Naive thymus-derived CD8-positive, alpha-beta T cell (primary cell): ENCODE data around the gene CHP2. TPM values are rescaled to one million over a fixed set of nuclear protein-coding genes. Genes with fewer than 3 reads are reported as not detected.
A peak's percentile ranks its signal among the peaks of the same experiment; 100 is the strongest.
"Not testable (repeated sequence)": the region's sequence is repeated elsewhere in the genome, so short reads cannot be mapped to it uniquely, and the experiment has no call there.

ENCODE experiments used
- ATAC-seq, 2 donors: fragments of 150-1000 bp; cut with Tn5 transposase in 1 of 2; sonication (Bioruptor Pico), chemical (Tn5 transposase) in 1 of 2; 1 replicate in 1 of 2; 2 replicates in 1 of 2; pipeline ENCODE4 v1.10.0; 2021; ENCODE audit warnings: mild to moderate bottlenecking in 2 of 2, moderate library complexity in 2 of 2
- POLR2A ChIA-PET: fragments of 350-600 bp; sonication (Branson Sonifier 250); formaldehyde crosslinking; loops from one replicate; lab custom pipeline; 2021; ENCODE audit warnings: antibody characterized with exemption; lab: Charles Lee
- DNase-seq, 10 donors: peaks; one replicate each; pipeline versions ENCODE4 v3.0.0 to v3.0.0-alpha.2; 2020 to 2022
- H3K27ac Mint-ChIP-seq, 10 donors: one replicate each; pipeline ENCODE4 v1.8.0; 2020 to 2022; ENCODE audit warnings: mild to moderate bottlenecking in 10 of 10, mixed read lengths in 10 of 10, moderate library complexity in 4 of 10, inconsistent platforms in 1 of 10
- H3K27me3 Mint-ChIP-seq, 5 donors: one replicate each; pipeline ENCODE4 v1.8.0; 2021 to 2022; ENCODE audit warnings: mixed read lengths in 5 of 5
- H3K36me3 Mint-ChIP-seq, 3 donors: one replicate each; pipeline ENCODE4 v1.8.0; 2020 to 2022; ENCODE audit warnings: mixed read lengths in 3 of 3, mild to moderate bottlenecking in 2 of 3, inconsistent platforms in 1 of 3
- H3K4me1 Mint-ChIP-seq, 4 donors: one replicate each; pipeline ENCODE4 v1.8.0; 2021 to 2022; ENCODE audit warnings: mixed read lengths in 4 of 4
- H3K4me3 Mint-ChIP-seq, 10 donors: one replicate each; pipeline ENCODE4 v1.8.0; 2020 to 2022; ENCODE audit warnings: mild to moderate bottlenecking in 10 of 10, mixed read lengths in 10 of 10, moderate library complexity in 6 of 10, inconsistent platforms in 1 of 10
- H3K9me3 Mint-ChIP-seq, 9 donors: one replicate each; pipeline ENCODE4 v1.8.0; 2020 to 2022; ENCODE audit warnings: mixed read lengths in 9 of 9, mild to moderate bottlenecking in 3 of 9, inconsistent platforms in 1 of 9, moderate library complexity in 1 of 9
- polyA plus RNA-seq, 3 donors: library from polyadenylated mRNA; unstranded; fragments of 300-500 nt; fragmentation: Illumina TruSeq; gene quantifications; one replicate each; pipeline ENCODE4 v1.2.3, GENCODE V29; 2021
- total RNA-seq, 8 experiments: library from RNA in 2 of 8; stranded (reverse) in 2 of 8; gene quantifications; one replicate each; pipeline ENCODE4 v1.2.3 and lab custom pipeline; 2021 to 2026

Gene CHP2
- total and polyA plus RNA-seq, 5 experiments from 2014 or later, result not detected

DNA sequence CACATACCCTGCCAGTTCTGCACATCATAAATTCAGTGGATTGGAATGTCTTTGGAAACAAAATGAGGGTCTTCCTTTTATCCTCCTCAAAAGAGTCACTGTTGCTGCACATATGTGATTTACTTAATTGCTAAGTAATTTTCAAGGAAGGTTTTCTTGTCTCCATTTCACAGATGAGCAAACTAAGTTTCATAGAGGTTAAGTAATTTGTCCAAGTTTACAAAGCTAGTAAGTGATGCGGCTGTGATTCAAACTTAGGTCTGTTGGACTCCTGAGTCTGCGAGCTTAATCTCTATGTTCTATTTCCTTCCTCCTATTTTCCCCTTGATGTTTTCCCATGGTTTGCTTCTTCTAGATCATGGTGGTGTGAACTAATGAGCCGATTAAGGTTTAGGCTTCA is 28.1 kb upstream of the CHP2 start:
- POLR2A ChIA-PET, result no interaction called here

GRCh38 chr16:23728112-23728477 is 26.7 kb upstream of the CHP2 start:
- Mint-ChIP-seq H3K4me3 (no peak overlapping the region), H3K36me3 (peaks cover under 1 to 3% (median 1%) of the 10 kb centered on the region in 3 donors), H3K27ac (no peak overlapping the region), H3K27me3 (peaks cover 11 to 42% (median 16%) of the 10 kb centered on the region in 5 donors), H3K4me1 (peaks cover 2 to 6% (median 3%) of the 10 kb centered on the region in 4 donors), H3K9me3 (peaks cover 0 to 6% (median 3%) of the 10 kb centered on the region in 9 donors)
- no peak for DNase-seq
- no peak for ATAC-seq
- POLR2A ChIA-PET, result no interaction called here

More for the DNA sequence above, 28.1 kb upstream of the CHP2 start:
- no peak overlapping the region for H3K4me3 Mint-ChIP-seq
- H3K4me1 Mint-ChIP-seq, result peaks cover 2 to 6% (median 4%) of the 10 kb centered on the region in 4 donors
- peaks cover 15 to 37% (median 21%) of the 10 kb centered on the region in 5 donors for H3K27me3 Mint-ChIP-seq
- ATAC-seq (no peak), DNase-seq (no peak)
- H3K27ac Mint-ChIP-seq, result no peak overlapping the region
- H3K36me3 Mint-ChIP-seq, result peaks cover 4 to 8% (median 4%) of the 10 kb centered on the region in 3 donors
- peaks cover 0 to 18% (median 9%) of the 10 kb centered on the region in 9 donors for H3K9me3 Mint-ChIP-seq

DNA sequence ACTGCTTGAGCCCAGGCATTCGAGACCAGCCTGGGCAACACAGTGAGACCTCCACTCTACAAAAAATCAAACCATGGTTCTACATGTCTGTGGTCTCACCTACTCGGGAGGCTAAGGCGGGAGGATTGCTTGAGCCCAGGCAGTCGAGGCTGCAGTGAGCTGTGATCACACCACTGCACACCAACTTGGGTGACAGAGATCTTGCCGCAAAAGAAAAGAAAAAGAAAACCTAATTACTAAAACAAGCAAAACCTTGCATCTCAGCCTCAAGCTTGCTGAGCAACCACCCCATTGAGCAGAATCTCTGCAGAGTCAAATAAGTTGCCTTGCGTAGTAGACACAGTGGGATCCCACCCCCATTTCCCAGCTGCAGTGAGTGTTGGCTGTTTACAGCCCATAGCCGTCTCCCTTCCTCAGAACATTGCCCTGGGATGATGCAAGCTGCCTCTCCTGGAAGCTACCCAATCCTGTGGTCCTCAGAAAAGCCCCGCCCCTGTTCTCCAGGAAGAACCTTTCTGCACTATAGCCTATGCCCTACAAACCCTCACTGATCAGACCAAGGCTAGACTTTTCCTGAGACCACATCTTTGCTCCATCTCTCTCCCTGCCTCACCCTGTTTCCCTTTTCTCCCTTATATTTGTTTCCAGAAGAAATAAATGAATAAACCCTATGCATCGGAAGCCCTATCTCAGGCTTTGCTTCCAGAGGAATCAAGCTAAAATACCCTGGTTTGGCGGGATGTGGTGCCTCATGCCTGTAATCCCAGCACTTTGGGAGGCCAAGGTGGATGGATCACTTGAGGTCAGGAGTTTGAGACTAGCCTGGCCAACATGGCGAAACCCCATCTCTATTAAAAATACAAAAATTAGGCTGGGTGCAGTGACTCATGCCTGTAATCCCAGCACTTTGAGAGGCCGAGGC is 25.1 kb upstream of the CHP2 start:
- Mint-ChIP-seq H3K27ac (no peak overlapping the region), H3K36me3 (no peaks in the 10 kb centered on the region), H3K27me3 (peaks cover 9 to 32% (median 14%) of the 10 kb centered on the region in 5 donors), H3K4me1 (peaks cover 2 to 6% (median 2%) of the 10 kb centered on the region in 4 donors), H3K4me3 (no peak overlapping the region), H3K9me3 (no peaks in the 10 kb centered on the region)
- POLR2A ChIA-PET, result no interaction called here
- ATAC-seq (no peak), DNase-seq (no peak)

DNA sequence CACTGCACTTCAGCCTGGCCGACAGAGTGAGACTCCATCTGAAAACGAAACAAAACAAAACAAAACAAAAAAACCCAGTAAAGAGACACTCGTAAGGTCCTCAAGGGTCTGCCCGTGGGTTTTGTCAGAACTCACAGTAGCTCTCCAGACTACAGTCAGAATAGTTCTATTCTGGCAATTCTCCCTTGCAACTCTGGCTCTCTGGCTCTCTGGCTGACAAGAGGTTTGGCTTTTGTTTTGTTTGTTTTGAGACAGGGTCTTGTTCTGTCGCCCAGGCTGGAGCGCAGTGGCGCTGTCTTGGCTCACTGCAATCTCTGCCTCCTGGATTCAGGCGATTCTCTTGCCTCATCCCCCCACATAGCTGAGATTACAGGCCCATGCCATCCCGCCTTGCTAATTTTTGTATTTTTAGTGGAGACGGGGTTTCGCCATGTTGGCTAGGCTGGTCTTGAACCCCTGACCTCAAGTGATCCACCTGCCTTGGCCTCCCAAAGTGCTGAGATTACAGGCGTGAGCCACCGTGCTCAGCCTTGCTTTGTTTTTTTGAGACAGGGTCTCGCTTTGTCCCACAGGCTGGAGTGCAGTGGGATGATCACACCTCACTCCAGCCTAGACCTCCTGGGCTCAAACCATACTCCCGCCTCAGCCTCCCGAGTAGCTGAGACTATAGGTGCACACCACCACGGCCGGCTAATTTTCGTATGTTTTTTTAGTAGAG is 20.5 kb upstream of the CHP2 start:
- Mint-ChIP-seq H3K27me3 (peaks cover 6 to 30% (median 11%) of the 10 kb centered on the region in 5 donors), H3K4me1 (peaks cover 0 to 4% (median 1%) of the 10 kb centered on the region in 4 donors), H3K27ac (peak overlapping the region in 1 of 10 donors; percentile 73), H3K9me3 (no peaks in the 10 kb centered on the region), H3K36me3 (no peaks in the 10 kb centered on the region), H3K4me3 (no peak overlapping the region)
- DNase-seq (no peak), ATAC-seq (no peak)
- POLR2A ChIA-PET, result no interaction called here

DNA sequence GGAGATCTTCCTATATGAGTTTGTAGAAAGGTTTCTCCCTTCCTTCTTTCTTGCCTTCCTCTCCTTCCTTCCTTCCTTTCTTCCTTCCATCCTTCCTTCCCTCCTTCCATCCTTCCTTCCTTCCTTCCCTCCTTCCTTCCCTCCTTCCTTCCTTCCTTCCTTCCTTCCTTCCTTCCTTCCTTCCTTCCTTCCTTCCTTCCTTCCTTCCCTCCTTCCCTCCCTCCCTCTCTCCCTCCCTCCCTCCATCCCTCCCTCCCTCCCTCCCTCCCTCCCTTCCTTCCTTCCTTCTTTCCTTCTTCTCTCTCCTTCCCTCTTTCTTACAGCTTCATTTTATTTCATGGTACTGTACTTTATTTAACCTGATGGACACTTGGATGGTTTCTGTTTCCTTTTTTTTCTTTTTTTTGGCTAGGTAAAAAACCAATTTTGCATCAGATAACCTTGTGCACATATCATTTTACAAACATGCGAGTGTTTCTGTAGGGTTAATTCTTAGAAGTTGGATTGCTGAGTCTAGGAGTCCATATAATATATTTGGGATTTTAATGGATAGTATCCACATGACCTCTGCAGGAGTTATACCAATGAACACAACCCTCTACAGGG is 17.3 kb upstream of the CHP2 start:
- H3K27ac Mint-ChIP-seq, POLR2A ChIA-PET, DNase-seq, H3K36me3 Mint-ChIP-seq, ATAC-seq, H3K4me3 Mint-ChIP-seq, H3K4me1 Mint-ChIP-seq, H3K9me3 Mint-ChIP-seq: not testable (repeated sequence)
- H3K27me3 Mint-ChIP-seq, result peaks cover 3 to 21% (median 11%) of the 10 kb centered on the region in 5 donors

DNA sequence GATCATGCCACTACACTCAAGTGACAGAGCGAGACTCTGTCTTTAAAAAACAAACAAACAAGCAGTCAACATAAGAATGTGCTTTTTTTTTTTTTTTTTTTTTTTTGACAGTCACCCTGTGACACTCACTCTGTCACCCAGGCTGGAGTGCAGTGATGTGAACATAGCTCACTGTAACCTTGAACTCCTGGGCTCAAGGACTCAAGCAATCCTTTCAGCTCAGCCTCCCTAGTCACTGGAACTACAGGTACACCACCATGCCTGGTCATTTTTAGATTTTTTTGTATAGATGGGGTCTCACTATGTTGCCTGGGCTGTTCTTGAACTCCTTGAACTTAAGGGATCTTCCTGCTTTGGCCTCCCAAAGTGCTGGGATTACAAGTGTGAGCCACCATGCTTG is 15.3 kb upstream of the CHP2 start:
- POLR2A ChIA-PET, result no interaction called here
- no peak overlapping the region for H3K27ac Mint-ChIP-seq
- H3K4me3 Mint-ChIP-seq, result no peak overlapping the region
- peaks cover 0 to 3% (median 0%) of the 10 kb centered on the region in 9 donors for H3K9me3 Mint-ChIP-seq
- peaks cover 3 to 40% (median 20%) of the 10 kb centered on the region in 5 donors for H3K27me3 Mint-ChIP-seq
- peaks cover 0 to 4% (median 1%) of the 10 kb centered on the region in 4 donors for H3K4me1 Mint-ChIP-seq
- no peak for ATAC-seq
- no peaks in the 10 kb centered on the region for H3K36me3 Mint-ChIP-seq
- no peak for DNase-seq

DNA sequence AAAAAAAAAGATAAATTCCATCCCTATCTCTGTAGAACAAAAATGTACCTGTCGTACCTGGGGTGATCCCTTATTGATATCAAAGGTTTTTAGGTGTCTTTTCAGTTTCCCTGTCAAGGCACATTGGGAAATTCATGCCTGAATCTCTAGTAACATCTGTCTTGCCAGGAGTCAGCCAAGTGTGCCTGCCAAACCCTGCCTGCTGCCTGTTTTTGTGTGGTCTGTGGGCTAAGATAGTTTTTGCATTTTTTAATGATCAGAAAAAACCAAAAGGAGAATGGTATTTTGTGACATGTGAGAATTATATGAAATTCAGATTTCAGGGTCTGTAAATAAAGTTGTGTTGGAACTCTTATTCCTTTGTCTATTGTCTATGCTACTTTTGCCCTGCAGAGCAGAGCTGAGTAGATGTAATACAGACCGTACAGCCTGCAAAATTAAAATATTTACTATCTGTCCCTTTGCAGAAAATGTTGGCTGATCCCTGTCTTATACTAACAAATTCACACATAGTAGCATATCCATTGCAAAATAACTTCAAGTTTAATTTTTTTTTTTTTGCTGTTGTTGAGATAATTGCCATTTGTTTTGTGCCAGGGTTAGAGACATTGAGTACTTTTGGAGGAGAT is 13.0 kb upstream of the CHP2 start:
- H3K27me3 Mint-ChIP-seq, result peaks cover 15 to 60% (median 28%) of the 10 kb centered on the region in 5 donors
- ATAC-seq (no peak), DNase-seq (no peak)
- POLR2A ChIA-PET, result no interaction called here
- no peak overlapping the region for H3K4me3 Mint-ChIP-seq
- H3K4me1 Mint-ChIP-seq, result no peaks in the 10 kb centered on the region
- peaks cover 0 to 12% (median 8%) of the 10 kb centered on the region in 9 donors for H3K9me3 Mint-ChIP-seq
- H3K36me3 Mint-ChIP-seq, result peaks cover 2 to 8% (median 2%) of the 10 kb centered on the region in 3 donors
- no peak overlapping the region for H3K27ac Mint-ChIP-seq

DNA sequence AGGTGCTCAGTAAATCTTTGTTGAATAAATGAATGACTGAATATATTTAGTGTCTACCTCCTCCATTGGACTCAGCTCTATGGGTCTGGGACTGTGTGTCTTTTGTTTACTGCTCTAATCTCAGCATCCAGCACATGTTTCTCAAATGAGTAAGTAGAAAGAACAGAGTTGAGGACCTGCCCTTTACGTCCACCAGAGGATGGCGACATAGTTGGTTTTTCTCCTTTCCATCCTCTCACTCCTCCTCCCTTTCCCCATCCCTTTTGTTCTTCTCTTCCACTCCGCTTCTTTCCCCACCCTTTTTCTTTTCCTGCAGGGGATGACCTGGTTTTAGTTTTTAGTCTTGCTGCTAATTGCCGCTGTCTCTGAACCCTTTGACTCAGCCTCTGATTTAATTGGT is 12.1 kb upstream of the CHP2 start:
- DNase-seq, result no peak
- Mint-ChIP-seq H3K9me3 (peaks cover 0 to 18% (median 12%) of the 10 kb centered on the region in 9 donors), H3K4me3 (no peak overlapping the region)

GRCh38 chr16:23745263-23745662 is 9.6 kb upstream of the CHP2 start:
- no peak for DNase-seq
- ATAC-seq, result no peak
- Mint-ChIP-seq H3K9me3 (peaks cover 0 to 18% (median 12%) of the 10 kb centered on the region in 9 donors), H3K27ac (no peak overlapping the region), H3K4me3 (no peak overlapping the region), H3K36me3 (peaks cover 2 to 11% (median 2%) of the 10 kb centered on the region in 3 donors), H3K27me3 (peaks cover 17 to 67% (median 33%) of the 10 kb centered on the region in 5 donors), H3K4me1 (no peaks in the 10 kb centered on the region)
- POLR2A ChIA-PET, result no interaction called here

More for the DNA sequence above, 12.1 kb upstream of the CHP2 start:
- ATAC-seq, result no peak
- peaks cover 17 to 68% (median 33%) of the 10 kb centered on the region in 5 donors for H3K27me3 Mint-ChIP-seq
- POLR2A ChIA-PET, result no interaction called here
- peaks cover 2 to 11% (median 2%) of the 10 kb centered on the region in 3 donors for H3K36me3 Mint-ChIP-seq
- H3K4me1 Mint-ChIP-seq, result no peaks in the 10 kb centered on the region
- no peak overlapping the region for H3K27ac Mint-ChIP-seq

DNA sequence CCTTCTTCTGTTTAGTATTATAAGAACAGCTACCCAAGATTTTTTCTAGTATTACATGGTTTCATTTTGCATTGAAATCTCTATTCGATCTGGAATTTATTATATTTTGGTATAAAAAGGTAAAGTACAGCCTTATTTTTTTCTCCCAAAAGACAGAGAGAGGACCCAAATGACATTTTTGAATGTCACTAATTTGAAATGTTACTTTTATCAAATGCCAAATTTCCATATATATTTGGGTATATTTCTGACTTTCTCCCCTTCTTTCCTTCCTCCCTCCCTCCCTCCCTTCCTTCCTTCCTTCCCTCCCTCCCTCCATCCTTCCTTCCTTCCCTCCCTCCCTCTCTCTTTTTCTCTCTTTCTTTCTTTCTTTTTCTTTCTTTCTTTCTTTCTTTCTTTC is 6.2 kb upstream of the CHP2 start:
- no peak overlapping the region for H3K4me3 Mint-ChIP-seq
- POLR2A ChIA-PET, result no interaction called here
- no peak overlapping the region for H3K27ac Mint-ChIP-seq
- ATAC-seq, result no peak
- H3K9me3 Mint-ChIP-seq, result peaks cover 0 to 18% (median 12%) of the 10 kb centered on the region in 9 donors
- H3K27me3 Mint-ChIP-seq, result peaks cover 21 to 48% (median 32%) of the 10 kb centered on the region in 5 donors
- H3K36me3 Mint-ChIP-seq, result peaks cover 2 to 16% (median 2%) of the 10 kb centered on the region in 3 donors
- no peak for DNase-seq
- H3K4me1 Mint-ChIP-seq, result no peaks in the 10 kb centered on the region

DNA sequence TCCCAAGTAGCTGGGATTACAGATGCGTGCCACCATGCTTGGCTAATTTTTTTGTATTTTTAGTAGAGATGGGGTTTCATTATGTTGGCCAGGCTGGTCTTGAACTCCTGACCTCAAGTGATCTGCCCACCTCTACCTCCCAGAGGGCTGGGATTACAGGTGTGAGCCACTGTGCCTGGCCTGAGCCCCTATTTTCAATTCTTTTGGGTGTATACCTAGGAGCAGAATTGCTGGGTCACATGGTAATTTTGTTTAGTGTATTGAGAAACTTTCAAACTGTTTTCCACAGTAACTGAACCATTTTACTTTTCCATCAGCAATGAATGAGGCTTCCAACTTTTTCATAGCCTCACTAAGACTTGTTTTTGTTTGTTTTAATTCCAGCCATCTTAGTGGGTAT is 3.8 kb upstream of the CHP2 start:
- H3K4me1 Mint-ChIP-seq, DNase-seq, ATAC-seq, H3K4me3 Mint-ChIP-seq, POLR2A ChIA-PET: not testable (repeated sequence)
- H3K36me3 Mint-ChIP-seq, result peaks cover 0 to 12% (median 2%) of the 10 kb centered on the region in 3 donors
- H3K27ac Mint-ChIP-seq, result peak overlapping the region in 1 of 10 donors; percentile 82
- H3K9me3 Mint-ChIP-seq, result peaks cover 0 to 15% (median 9%) of the 10 kb centered on the region in 9 donors
- H3K27me3 Mint-ChIP-seq, result peaks cover 17 to 43% (median 38%) of the 10 kb centered on the region in 5 donors
